ENCODE results near the gene DLAT.
A peak's percentile ranks its signal among the peaks of the same experiment; 100 is the strongest.
"Not testable (repeated sequence)": the region's sequence is repeated elsewhere in the genome, so short reads cannot be mapped to it uniquely, and the experiment has no call there.

DLAT gene

GRCh38 chr11:112016765-112017376 is 8.3 kb upstream of the DLAT start:
- peak; percentile 59 to 80 for DNase-seq (ENCODE audit: low read depth in 2 of 2)

DNA sequence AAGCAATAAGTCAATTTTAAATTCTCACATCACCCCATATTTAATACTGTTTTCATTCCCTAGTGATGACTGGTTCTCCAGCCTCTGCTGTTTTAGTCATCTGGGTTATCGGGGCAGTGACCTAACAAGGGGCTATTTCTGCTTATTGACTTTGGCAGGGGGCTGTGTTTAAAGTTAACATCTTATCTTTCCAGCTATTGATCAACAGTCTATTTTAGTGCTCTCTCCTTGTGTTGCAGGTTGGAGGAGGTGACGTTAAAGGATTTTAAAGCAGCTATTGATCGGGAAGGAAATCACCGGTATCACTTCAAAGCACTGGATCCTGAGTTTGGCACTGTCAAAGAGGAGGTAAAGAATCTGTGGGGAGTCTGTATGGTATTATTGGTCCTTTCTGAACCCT is 7.7 kb upstream of the DLAT start:
- DNase-seq (ENCODE audit: low read depth in 2 of 2): peak; percentile 7 to 61
- no peak for TF ChIP-seq CTCF (IDR thresholded peaks at IDR 0.05; ENCODE audit: low read depth, low read length)
- no peak overlapping the region for H3K4me3 ChIP-seq (replicated peaks in 1 of 2; ENCODE audit: low read depth in 2 of 2, low read length in 2 of 2)

More at GRCh38 chr11:112016765-112017376, 8.3 kb upstream of the DLAT start:
- H3K4me3 ChIP-seq (replicated peaks in 1 of 2; ENCODE audit: low read depth in 2 of 2, low read length in 2 of 2): no peak overlapping the region
- TF ChIP-seq CTCF (IDR thresholded peaks at IDR 0.05; ENCODE audit: low read depth, low read length): no peak

DNA sequence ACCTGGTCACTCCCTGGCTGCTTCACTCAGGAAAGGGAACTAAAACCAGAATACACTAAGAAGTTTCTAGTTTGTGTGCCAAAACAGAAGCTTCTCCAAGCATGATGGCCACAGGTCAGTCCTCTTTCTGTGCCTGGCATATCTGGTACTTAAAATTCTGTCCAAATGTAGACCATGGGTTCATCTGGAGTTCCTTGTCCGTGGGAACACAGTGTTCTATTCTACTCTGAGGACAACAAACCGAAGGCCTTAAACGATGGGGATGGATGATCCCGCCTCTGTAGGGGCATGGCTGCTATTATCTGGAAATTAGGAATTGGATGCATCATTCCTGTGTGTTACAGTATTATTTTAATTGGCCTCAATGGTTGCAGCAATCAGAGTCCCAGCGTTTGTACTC is 6.1 kb upstream of the DLAT start:
- TF ChIP-seq CTCF (IDR thresholded peaks at IDR 0.05; ENCODE audit: low read depth, low read length): no peak
- DNase-seq (ENCODE audit: low read depth in 2 of 2): no peak
- no peak overlapping the region for H3K4me3 ChIP-seq (replicated peaks in 1 of 2; ENCODE audit: low read depth in 2 of 2, low read length in 2 of 2)

DNA sequence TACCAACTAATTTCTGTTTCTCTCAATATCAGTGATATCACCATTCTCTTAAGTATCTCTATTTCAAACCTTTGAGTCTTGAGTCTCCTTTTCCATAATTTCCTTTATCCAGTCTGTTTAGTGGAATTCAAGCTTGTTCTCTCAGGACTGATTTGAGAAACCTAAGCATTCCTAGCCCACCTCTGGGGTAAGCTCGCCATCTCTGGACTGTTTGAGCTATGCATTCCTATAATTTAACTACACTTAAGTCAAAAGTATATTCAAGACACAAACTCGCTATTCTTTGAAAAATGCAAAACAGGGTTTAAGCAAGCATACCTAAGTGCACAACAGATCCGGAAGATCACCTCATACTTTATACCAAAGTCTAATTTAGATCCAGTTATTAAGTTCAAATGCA is 2.1 kb upstream of the DLAT start:
- peak in 1 of 2 donors; percentile 4 for DNase-seq (ENCODE audit: low read depth in 2 of 2)
- TF ChIP-seq CTCF (IDR thresholded peaks at IDR 0.05; ENCODE audit: low read depth, low read length): no peak
- no peak overlapping the region for H3K4me3 ChIP-seq (replicated peaks in 1 of 2; ENCODE audit: low read depth in 2 of 2, low read length in 2 of 2)

DNA sequence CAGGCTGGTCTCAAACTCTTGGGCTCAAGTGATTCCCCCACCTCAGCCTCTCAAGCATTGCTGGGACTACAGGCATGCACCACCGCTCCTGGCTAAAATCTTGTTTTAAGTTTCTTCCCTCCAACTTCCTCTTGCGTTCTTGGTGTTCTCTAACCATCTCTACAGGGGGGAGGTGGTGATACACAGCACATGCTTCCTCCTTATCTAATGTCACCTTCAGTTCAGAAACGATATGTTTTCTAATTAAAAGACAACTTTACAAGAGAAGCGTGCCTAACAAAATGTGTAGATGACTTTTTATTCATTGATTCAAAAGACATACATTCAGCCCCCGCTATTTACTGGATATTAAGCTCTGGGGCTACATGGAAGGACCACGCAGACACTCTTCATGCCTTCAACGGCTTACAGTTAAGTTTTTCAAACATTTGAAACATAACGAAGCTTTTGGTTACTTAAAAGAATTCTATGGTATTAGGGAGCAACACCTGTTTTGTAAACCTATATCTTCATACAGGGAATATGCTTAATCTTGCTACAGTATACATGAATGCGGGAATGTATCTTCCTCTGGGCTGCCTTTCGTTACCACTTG is 933 bp upstream of the DLAT start:
- peak overlapping the region; percentile 84 to 95 for H3K4me3 ChIP-seq (replicated peaks in 1 of 2; ENCODE audit: low read depth in 2 of 2, low read length in 2 of 2)
- no peak for TF ChIP-seq CTCF (IDR thresholded peaks at IDR 0.05; ENCODE audit: low read depth, low read length)
- no peak for DNase-seq (ENCODE audit: low read depth in 2 of 2)

- no peak for TF ChIP-seq CTCF (IDR thresholded peaks at IDR 0.05; ENCODE audit: low read depth, low read length)
- peak; percentile 26 to 31 for DNase-seq (ENCODE audit: low read depth in 2 of 2)
- peak overlapping the region; percentile 84 to 95 for H3K4me3 ChIP-seq (replicated peaks in 1 of 2; ENCODE audit: low read depth in 2 of 2, low read length in 2 of 2)
Measured at GRCh38 chr11:112025707-112026106, 499 bp downstream of the DLAT start.

GRCh38 chr11:112026784-112027410 is 1.7 kb downstream of the DLAT start:
- not testable (repeated sequence) for H3K4me3 ChIP-seq (replicated peaks in 1 of 2; ENCODE audit: low read depth in 2 of 2, low read length in 2 of 2); DNase-seq (ENCODE audit: low read depth in 2 of 2)

Measured in cardiac fibroblast (primary cell).